IMR-90 (cell line): ENCODE results near the gene CHRNB1. TPM values are rescaled to one million over a fixed set of nuclear protein-coding genes. Genes with fewer than 3 reads are reported as not detected.

Source experiments
- ATAC-seq: fragments of 200-7000 bp; cut with Tn5 transposase; 2 replicates; pipeline ENCODE4 v1.9.1; 2020; ENCODE audit warnings: low read depth, mild to moderate bottlenecking, moderate library complexity
- BruUV-seq: library from RNA; stranded (reverse); fragments of 400-500 nt; replicated peaks from 2 replicates; lab custom pipeline; 2021; lab: Mats Ljungman, UMichigan
- CTCF ChIA-PET: fragments of 300-600 bp; formaldehyde crosslinking; extraction: SDS; loops from one replicate; lab custom pipeline; 2021; ENCODE audit warnings: antibody characterized with exemption; lab: Yijun Ruan, JAX
- POLR2A ChIA-PET: fragments of 300-600 bp; sonication (Branson Sonifier 250); formaldehyde crosslinking; loops from one replicate; lab custom pipeline; 2022; ENCODE audit warnings: antibody characterized with exemption; ENCODE audit not compliant: unreplicated experiment; lab: Charles Lee
- DNase-seq: peaks from one replicate; pipeline ENCODE4 v3.0.0; 2013
- H2AFZ ChIP-seq: replicated peaks from 2 replicates; pipeline ENCODE3; 2013; ENCODE audit warnings: low read length, mild to moderate bottlenecking; ENCODE audit not compliant: poor library complexity
- H2AK5ac ChIP-seq: 2 replicates; pipeline ENCODE4 v1.6.1; 2013; ENCODE audit warnings: low read depth, low read length, inconsistent platforms
- H2AK9ac ChIP-seq: replicated peaks from 2 replicates; pipeline ENCODE3; 2013; ENCODE audit warnings: mild to moderate bottlenecking, low read depth, low read length, moderate library complexity; ENCODE audit not compliant: poor library complexity
- H2BK120ac ChIP-seq: 2 replicates; pipeline ENCODE4 v1.6.1; 2013; ENCODE audit warnings: low read depth, low read length, inconsistent platforms
- H2BK15ac ChIP-seq: 3 replicates; pipeline ENCODE4 v1.6.1; 2013; ENCODE audit warnings: low read depth, low read length, inconsistent platforms
- H2BK20ac ChIP-seq: 2 replicates; pipeline ENCODE4 v1.6.1; 2013; ENCODE audit warnings: low read depth, mild to moderate bottlenecking, inconsistent platforms, low read length, moderate library complexity
- H2BK5ac ChIP-seq: 2 replicates; pipeline ENCODE4 v1.6.1; 2013; ENCODE audit warnings: mild to moderate bottlenecking, low read depth, low read length, inconsistent platforms; ENCODE audit not compliant: poor library complexity, severe bottlenecking
- H3K14ac ChIP-seq: replicated peaks from 2 replicates; pipeline ENCODE4 v1.6.1; 2013; ENCODE audit warnings: low read depth, low read length, inconsistent platforms
- H3K18ac ChIP-seq: 2 replicates; pipeline ENCODE4 v1.6.1; 2013; ENCODE audit warnings: low read depth, low read length, control low read depth
- H3K23ac ChIP-seq: 2 replicates; pipeline ENCODE4 v1.6.1; 2013; ENCODE audit warnings: low read depth, low read length, inconsistent platforms
- H3K27ac ChIP-seq: 2 replicates; pipeline ENCODE4 v1.5.1; 2013; ENCODE audit warnings: mild to moderate bottlenecking, control low read depth, low read length; ENCODE audit not compliant: insufficient read depth
- H3K27me3 ChIP-seq: 2 replicates; pipeline ENCODE4 v1.6.1; 2013; ENCODE audit warnings: low read length; ENCODE audit not compliant: control insufficient read depth, insufficient read depth
- H3K36me3 ChIP-seq: 2 replicates; pipeline ENCODE4 v1.6.1; 2013; ENCODE audit warnings: low read length, mixed read lengths; ENCODE audit not compliant: control insufficient read depth, insufficient read depth
- H3K4ac ChIP-seq: 2 replicates; pipeline ENCODE4 v1.6.1; 2013; ENCODE audit warnings: low read depth, low read length, inconsistent platforms
- H3K4me1 ChIP-seq: 2 replicates; pipeline ENCODE4 v1.6.1; 2013; ENCODE audit warnings: low read length, mixed read lengths; ENCODE audit not compliant: control insufficient read depth, insufficient read depth
- H3K4me2 ChIP-seq: 2 replicates; pipeline ENCODE4 v1.6.1; 2013; ENCODE audit warnings: low read depth, mild to moderate bottlenecking, control low read depth, low read length, moderate library complexity
- H3K4me3 ChIP-seq: 2 replicates; pipeline ENCODE4 v1.5.1; 2013; ENCODE audit warnings: low read depth, mild to moderate bottlenecking, control low read depth, low read length, moderate library complexity; ENCODE audit not compliant: insufficient read depth
- H3K56ac ChIP-seq: 2 replicates; pipeline ENCODE4 v1.6.1; 2013; ENCODE audit warnings: low read length, inconsistent platforms; ENCODE audit not compliant: insufficient read depth; ENCODE audit errors: extremely low read depth
- H3K79me1 ChIP-seq, 2 experiments: 2 replicates each; pipeline ENCODE4 v1.6.1; 2013; ENCODE audit warnings: low read length in 2 of 2, inconsistent platforms in 1 of 2, low read depth in 1 of 2
- H3K9ac ChIP-seq: 2 replicates; pipeline ENCODE4 v1.6.1; 2013; ENCODE audit warnings: low read depth, low read length, control low read depth
- H3K9me1 ChIP-seq: 2 replicates; pipeline ENCODE4 v1.6.1; 2013; ENCODE audit warnings: low read length, inconsistent platforms; ENCODE audit not compliant: insufficient read depth
- H3K9me3 ChIP-seq: 2 replicates; pipeline ENCODE4 v1.6.1; 2013; ENCODE audit warnings: low read length; ENCODE audit not compliant: control insufficient read depth, insufficient read depth
- H4K20me1 ChIP-seq: 2 replicates; pipeline ENCODE4 v1.6.1; 2013; ENCODE audit warnings: low read length, inconsistent platforms; ENCODE audit not compliant: insufficient read depth
- H4K5ac ChIP-seq: 2 replicates; pipeline ENCODE4 v1.6.1; 2013; ENCODE audit warnings: mild to moderate bottlenecking, low read depth, low read length, control low read depth
- H4K8ac ChIP-seq, 2 experiments: 2 replicates each; pipeline ENCODE4 v1.6.1; 2013; ENCODE audit warnings: low read depth in 2 of 2, low read length in 2 of 2, control low read depth in 1 of 2, inconsistent platforms in 1 of 2
- H4K91ac ChIP-seq: 2 replicates; pipeline ENCODE4 v1.6.1; 2013; ENCODE audit warnings: low read depth, low read length, inconsistent platforms; ENCODE audit not compliant: insufficient read depth
- BHLHE40 ChIP-seq: fragments of 150-350 bp; IDR thresholded peaks from 2 replicates; pipeline ENCODE4 v1.6.1; 2016; ENCODE audit warnings: mild to moderate bottlenecking, low read depth, low read length
- CEBPB ChIP-seq: IDR thresholded peaks from 2 replicates; pipeline ENCODE4 v1.6.1; 2012; ENCODE audit warnings: low read depth, low read length, improper control_type of control experiment
- MAZ ChIP-seq: IDR thresholded peaks from 2 replicates; pipeline ENCODE4 v1.6.1; 2012; ENCODE audit warnings: low read depth, mild to moderate bottlenecking, low read length, improper control_type of control experiment, moderate library complexity, borderline replicate concordance
- MXI1 ChIP-seq: IDR thresholded peaks from 2 replicates; pipeline ENCODE4 v1.6.1; 2012; ENCODE audit warnings: low read depth, mild to moderate bottlenecking, low read length, moderate library complexity, borderline replicate concordance
- POLR2A ChIP-seq: IDR thresholded peaks from 2 replicates; pipeline ENCODE4 v1.6.1; 2012; ENCODE audit warnings: mild to moderate bottlenecking, low read depth, low read length
- RFX5 ChIP-seq: IDR thresholded peaks from 2 replicates; pipeline ENCODE4 v1.8.0; 2012; ENCODE audit warnings: low read depth, mild to moderate bottlenecking, low read length, moderate library complexity
- WGBS, 2 experiments: methylation state at CpG; one replicate each; pipeline versions ENCODE4 v1.1.5 to v1.1.7; 2013; ENCODE audit warnings: missing lambda C conversion rate in 2 of 2; ENCODE audit not compliant: insufficient read length in 1 of 2; ENCODE audit errors: extremely low coverage in 2 of 2; 5-methylcytosine and 5-hydroxymethylcytosine counted together
- dilution Hi-C: fragments of 300-500 bp; cut with HindIII; formaldehyde crosslinking; loops from one replicate; pipeline ENCODE4 v1.14.3; 2018; ENCODE audit warnings: low sequenced_read_pairs; ENCODE audit not compliant: unreplicated experiment
- in situ Hi-C: fragments of 300-500 bp; cut with MboI; formaldehyde crosslinking; loops from 3 replicates; pipeline ENCODE4 v1.14.3; 2019; ENCODE audit warnings: low sequenced_read_pairs, inconsistent platforms, mixed read lengths
- intact Hi-C: fragments of 100-400 bp; cut with micrococcal nuclease; formaldehyde crosslinking; loops from 2 replicates; pipeline ENCODE4 v1.10.0; 2022
- polyA plus RNA-seq, 3 experiments: library from polyadenylated mRNA; depleted of rRNA; stranded (reverse); fragments of >200 nt; gene quantifications; 2 replicates each; pipeline ENCODE4 v1.2.3, GENCODE V29; 2012; ENCODE audit warnings: low replicate concordance in 1 of 3
- total RNA-seq: library from RNA; depleted of rRNA; stranded (reverse); fragments of >200 nt; gene quantifications from 2 replicates; pipeline ENCODE4 v1.2.3, GENCODE V29; 2012

CHRNB1 gene
- total and polyA plus RNA-seq, 2 of the 4 experiments (the other 2 are of a cell fraction): 4.3 to 6.0 TPM

- in situ Hi-C loops: no loop called here
These were observed 51.8 kb downstream of the CHRNB1 start for GRCh38 chr17:7496470-7497183.

More at GRCh38 chr17:7496470-7497183, 51.8 kb downstream of the CHRNB1 start:
- Histone ChIP-seq H4K5ac (no peak overlapping the region), H2BK5ac (no peak overlapping the region), H3K56ac (no peak overlapping the region), H3K4me3 (no peak overlapping the region), H2BK120ac (no peak overlapping the region), H3K36me3 (peaks cover 58% of the 10 kb centered on the region), H4K8ac (no peak overlapping the region), H3K4ac (no peak overlapping the region), H3K79me1 (peaks cover 51 to 69% of the 10 kb centered on the region in 2 experiments), H2BK20ac (no peak overlapping the region), H3K4me2 (no peak overlapping the region), H2AK9ac (no peak overlapping the region), H2AK5ac (no peak overlapping the region), H3K9ac (no peak overlapping the region), H3K4me1 (no peaks in the 10 kb centered on the region), H4K91ac (no peak overlapping the region), H3K18ac (no peak overlapping the region), H2BK15ac (no peak overlapping the region), H3K23ac (no peak overlapping the region), H3K27me3 (no peaks in the 10 kb centered on the region), H3K9me3 (no peaks in the 10 kb centered on the region), H3K9me1 (peaks cover 12% of the 10 kb centered on the region; the same call in 1 of the 2 replicates), H4K20me1 (peaks cover 56% of the 10 kb centered on the region), H2AFZ (no peak overlapping the region), H3K14ac (no peak overlapping the region), H3K27ac (no peak overlapping the region)
- TSS peak; percentile 84 for BruUV-seq
- intact Hi-C loops: no loop called here
- dilution Hi-C loops: no loop called here
- 94% methylated on average over 11 of the region's 20 CpGs; no CpG with 5 or more reads in 1 of the 2 experiments for WGBS, 2 experiments
- TF ChIP-seq CEBPB (no peak), POLR2A (no peak), BHLHE40 (no peak), RFX5 (no peak), MAZ (no peak), MXI1 (no peak)
- DNase-seq (no peak), ATAC-seq (no peak)
- ChIA-PET CTCF (no interaction called here), POLR2A (no interaction called here)
